Measurements from ENCODE around the gene SLBP. TPM values are rescaled to one million over a fixed set of nuclear protein-coding genes. Genes with fewer than 3 reads are reported as not detected.

Gene SLBP
- total RNA-seq, 2 donors from 2014 or later: 30.1 to 56.9 TPM

DNA sequence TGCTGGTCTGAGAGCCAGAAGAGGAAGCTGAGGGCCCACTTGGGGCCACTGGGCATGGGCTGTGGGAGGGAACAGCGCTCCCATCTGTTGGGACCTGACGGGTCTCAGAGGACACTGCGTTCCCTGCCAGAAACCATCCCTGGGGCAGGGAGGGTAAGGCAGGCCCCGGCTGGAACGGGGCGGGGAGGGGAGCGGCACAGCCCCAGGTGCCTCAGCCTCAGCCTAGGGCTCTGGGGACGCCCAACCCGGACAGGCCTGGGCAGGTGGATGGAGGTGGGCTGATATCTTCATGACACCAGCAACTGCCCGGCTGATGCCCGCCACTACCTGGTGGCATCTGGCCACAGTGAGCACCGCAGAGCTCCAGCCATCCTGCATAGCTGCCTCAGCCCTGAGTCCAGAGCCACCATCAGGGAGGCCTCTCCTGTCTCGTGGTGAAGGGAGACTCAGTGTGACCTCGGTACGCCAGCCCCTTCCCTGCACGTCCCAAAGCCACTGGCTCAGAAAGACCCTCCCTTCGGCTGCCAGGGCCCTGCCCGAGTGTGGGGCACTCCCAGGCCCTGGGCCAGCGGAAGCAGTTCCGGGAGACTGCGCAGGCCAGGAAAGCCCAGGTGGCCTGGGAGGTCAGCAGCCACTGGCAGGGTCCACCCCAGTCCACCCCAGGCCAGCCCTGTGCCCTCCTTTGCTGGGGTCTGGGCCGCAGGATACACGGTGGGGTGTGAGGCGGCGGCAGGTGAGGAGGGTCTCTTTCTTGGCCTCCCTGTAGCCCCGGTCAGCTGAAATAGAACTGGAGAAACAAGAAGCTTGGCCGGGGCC lies 46.4 kb upstream of the SLBP start:
- no peaks in the 10 kb centered on the region for H3K36me3 ChIP-seq
- TF ChIP-seq, protein P1, sequence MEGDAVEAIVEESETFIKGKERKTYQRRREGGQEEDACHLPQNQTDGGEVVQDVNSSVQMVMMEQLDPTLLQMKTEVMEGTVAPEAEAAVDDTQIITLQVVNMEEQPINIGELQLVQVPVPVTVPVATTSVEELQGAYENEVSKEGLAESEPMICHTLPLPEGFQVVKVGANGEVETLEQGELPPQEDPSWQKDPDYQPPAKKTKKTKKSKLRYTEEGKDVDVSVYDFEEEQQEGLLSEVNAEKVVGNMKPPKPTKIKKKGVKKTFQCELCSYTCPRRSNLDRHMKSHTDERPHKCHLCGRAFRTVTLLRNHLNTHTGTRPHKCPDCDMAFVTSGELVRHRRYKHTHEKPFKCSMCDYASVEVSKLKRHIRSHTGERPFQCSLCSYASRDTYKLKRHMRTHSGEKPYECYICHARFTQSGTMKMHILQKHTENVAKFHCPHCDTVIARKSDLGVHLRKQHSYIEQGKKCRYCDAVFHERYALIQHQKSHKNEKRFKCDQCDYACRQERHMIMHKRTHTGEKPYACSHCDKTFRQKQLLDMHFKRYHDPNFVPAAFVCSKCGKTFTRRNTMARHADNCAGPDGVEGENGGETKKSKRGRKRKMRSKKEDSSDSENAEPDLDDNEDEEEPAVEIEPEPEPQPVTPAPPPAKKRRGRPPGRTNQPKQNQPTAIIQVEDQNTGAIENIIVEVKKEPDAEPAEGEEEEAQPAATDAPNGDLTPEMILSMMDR (IDR thresholded peaks at IDR 0.05): no peak
- H3K27me3 ChIP-seq: peaks cover 12% of the 10 kb centered on the region
- DNase-seq: no peak
- H3K4me3 ChIP-seq: no peak overlapping the region
- no peak overlapping the region for H3K9ac ChIP-seq (ENCODE audit: low read depth in 2 of 2, low read length in 2 of 2)
- intact Hi-C loops (cut with DNase I): loop anchor here (10.0 kb wide), 1 partner anchor 436 kb away; no protein-coding TSS in a partner anchor
- H3K4me1 ChIP-seq: peaks cover under 1% of the 10 kb centered on the region
- no peak overlapping the region for H3K27ac ChIP-seq
- no peaks in the 10 kb centered on the region for H3K9me3 ChIP-seq

DNA sequence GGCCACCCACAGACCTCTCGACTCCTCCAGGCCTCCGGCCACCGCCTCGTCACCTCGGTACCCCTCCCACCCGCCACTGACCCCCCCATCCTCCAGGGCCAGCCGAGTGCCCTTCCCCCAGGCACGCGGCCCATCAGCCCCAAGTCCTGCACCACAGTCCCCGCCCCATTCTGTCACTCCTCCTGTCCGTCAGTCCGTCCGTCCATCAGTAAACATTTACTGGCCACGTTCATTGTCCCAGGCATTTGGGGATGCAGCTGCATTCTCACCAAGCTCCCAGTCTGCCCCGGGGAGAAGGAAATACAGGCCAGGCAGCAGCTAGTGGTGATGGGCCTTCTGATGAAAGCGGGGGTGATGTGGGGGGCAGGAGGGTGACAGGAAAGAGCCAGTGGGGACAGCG lies 45.7 kb upstream of the SLBP start:
- H3K4me3 ChIP-seq: no peak overlapping the region
- H3K9me3 ChIP-seq: no peaks in the 10 kb centered on the region
- no peaks in the 10 kb centered on the region for H3K36me3 ChIP-seq
- TF ChIP-seq, protein P1 (IDR thresholded peaks at IDR 0.05): no peak
- peaks cover under 1% of the 10 kb centered on the region for H3K4me1 ChIP-seq
- DNase-seq: no peak
- peaks cover 8% of the 10 kb centered on the region for H3K27me3 ChIP-seq
- no peak overlapping the region for H3K9ac ChIP-seq (ENCODE audit: low read depth in 2 of 2, low read length in 2 of 2)
- H3K27ac ChIP-seq: no peak overlapping the region
- intact Hi-C loops (cut with DNase I): loop anchor here (10.0 kb wide), 1 partner anchor 437 kb away; no protein-coding TSS in a partner anchor

DNA sequence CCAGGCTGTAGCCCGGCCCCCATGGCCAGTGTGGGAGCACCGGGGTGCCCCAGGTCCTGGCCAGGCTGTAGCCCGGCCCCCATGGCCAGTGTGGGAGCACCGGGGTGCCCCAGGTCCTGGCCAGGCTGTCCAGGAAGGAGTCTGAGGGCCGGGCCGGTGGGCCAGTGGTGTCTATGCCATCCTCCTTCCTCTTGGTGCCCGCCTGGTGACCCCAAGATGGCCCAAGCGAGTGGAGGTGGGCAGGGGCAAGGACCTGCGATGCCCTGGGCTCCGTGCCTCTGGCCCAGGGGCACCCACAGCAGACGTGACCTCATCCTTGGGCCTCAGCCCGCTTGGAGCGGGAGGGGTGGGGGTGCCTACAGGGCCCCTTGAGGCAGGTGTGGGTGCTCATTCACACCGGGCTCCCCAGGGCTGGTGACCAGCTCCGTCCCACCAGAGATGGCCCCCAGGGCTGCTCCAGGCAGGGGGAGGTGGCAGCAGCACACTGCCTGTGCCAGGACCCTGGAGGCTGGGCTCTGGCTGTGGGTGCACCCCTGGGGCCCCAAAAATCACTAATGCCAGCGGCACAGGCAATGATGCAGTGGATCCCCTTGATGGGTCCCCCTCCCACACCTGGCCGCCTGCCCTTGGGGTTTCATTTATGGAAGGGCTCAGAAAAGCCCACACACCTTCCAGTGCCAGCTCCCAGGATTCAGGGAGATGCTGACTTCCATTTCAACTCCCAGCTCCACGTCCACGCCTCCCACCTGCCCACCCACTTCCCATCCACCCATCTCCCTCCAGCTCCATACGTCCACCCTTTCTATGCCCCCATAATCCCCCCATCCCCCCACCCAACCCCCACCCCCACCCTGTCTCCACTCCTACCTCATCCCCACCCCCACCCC lies 45.0 kb upstream of the SLBP start:
- Histone ChIP-seq H3K27me3 (peaks cover under 1% of the 10 kb centered on the region), H3K4me1 (peaks cover 7% of the 10 kb centered on the region), H3K27ac (no peak overlapping the region), H3K9ac (ENCODE audit: low read depth in 2 of 2, low read length in 2 of 2) (no peak overlapping the region), H3K9me3 (no peaks in the 10 kb centered on the region), H3K4me3 (no peak overlapping the region), H3K36me3 (no peaks in the 10 kb centered on the region)
- TF ChIP-seq, protein P1 (IDR thresholded peaks at IDR 0.05): no peak
- intact Hi-C loops (cut with DNase I): loop anchor here (10.0 kb wide), 1 partner anchor 438 kb away; no protein-coding TSS in a partner anchor
- DNase-seq: no peak

- Histone ChIP-seq H3K36me3 (no peaks in the 10 kb centered on the region), H3K27ac (no peak overlapping the region), H3K4me1 (peaks cover 13% of the 10 kb centered on the region), H3K27me3 (no peaks in the 10 kb centered on the region), H3K9ac (ENCODE audit: low read depth in 2 of 2, low read length in 2 of 2) (no peak overlapping the region), H3K4me3 (no peak overlapping the region), H3K9me3 (no peaks in the 10 kb centered on the region)
- TF ChIP-seq, protein P1 (IDR thresholded peaks at IDR 0.05): no peak
- DNase-seq: no peak
- intact Hi-C loops (cut with DNase I): loop anchor here (10.0 kb wide), 1 partner anchor 439 kb away; no protein-coding TSS in a partner anchor
Observed at GRCh38 chr4:1756079-1756478, 44.0 kb upstream of the SLBP start.

DNA sequence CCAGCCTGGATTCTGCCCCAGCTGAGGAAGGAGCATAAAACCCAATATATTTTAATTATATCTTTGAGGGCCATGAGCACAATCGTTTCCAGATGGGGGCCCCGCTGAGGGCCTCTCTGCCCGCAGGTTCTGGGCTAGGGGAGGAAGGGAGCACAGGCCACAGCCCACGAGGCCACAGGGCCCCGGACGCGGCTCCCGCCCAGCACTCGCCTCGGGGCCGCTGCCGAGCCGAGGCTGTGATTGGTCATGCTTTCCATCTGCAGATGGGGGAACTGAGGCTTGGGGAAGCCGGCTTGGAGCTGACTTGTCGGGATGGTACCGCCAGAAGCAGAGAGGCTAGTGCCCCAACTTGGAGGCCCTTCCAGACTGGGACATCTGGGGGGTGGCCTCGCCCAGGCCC lies 43.2 kb upstream of the SLBP start:
- no peak for DNase-seq
- TF ChIP-seq, protein P1 (IDR thresholded peaks at IDR 0.05): no peak
- Histone ChIP-seq H3K4me3 (no peak overlapping the region), H3K4me1 (peaks cover 13% of the 10 kb centered on the region), H3K9me3 (no peaks in the 10 kb centered on the region), H3K36me3 (no peaks in the 10 kb centered on the region), H3K27ac (no peak overlapping the region), H3K9ac (ENCODE audit: low read depth in 2 of 2, low read length in 2 of 2) (no peak overlapping the region), H3K27me3 (no peaks in the 10 kb centered on the region)
- intact Hi-C loops (cut with DNase I): loop anchor here (10.0 kb wide), 1 partner anchor 440 kb away; no protein-coding TSS in a partner anchor

Measured in colonic mucosa (tissue), 4 donors.